Activated CD4-positive, CD25-positive, alpha-beta regulatory T cell treated with anti-CD3 and anti-CD28 coated beads, Interleukin-2, amount 50 U/mL, for 16 hours (primary cell): Measurements from ENCODE around the gene PSMA2.

Source experiments
- DNase-seq: peaks from one replicate; pipeline ENCODE4 v3.0.0-alpha.2; 2020; ENCODE audit warnings: low read depth, low spot score

PSMA2 gene

DNA sequence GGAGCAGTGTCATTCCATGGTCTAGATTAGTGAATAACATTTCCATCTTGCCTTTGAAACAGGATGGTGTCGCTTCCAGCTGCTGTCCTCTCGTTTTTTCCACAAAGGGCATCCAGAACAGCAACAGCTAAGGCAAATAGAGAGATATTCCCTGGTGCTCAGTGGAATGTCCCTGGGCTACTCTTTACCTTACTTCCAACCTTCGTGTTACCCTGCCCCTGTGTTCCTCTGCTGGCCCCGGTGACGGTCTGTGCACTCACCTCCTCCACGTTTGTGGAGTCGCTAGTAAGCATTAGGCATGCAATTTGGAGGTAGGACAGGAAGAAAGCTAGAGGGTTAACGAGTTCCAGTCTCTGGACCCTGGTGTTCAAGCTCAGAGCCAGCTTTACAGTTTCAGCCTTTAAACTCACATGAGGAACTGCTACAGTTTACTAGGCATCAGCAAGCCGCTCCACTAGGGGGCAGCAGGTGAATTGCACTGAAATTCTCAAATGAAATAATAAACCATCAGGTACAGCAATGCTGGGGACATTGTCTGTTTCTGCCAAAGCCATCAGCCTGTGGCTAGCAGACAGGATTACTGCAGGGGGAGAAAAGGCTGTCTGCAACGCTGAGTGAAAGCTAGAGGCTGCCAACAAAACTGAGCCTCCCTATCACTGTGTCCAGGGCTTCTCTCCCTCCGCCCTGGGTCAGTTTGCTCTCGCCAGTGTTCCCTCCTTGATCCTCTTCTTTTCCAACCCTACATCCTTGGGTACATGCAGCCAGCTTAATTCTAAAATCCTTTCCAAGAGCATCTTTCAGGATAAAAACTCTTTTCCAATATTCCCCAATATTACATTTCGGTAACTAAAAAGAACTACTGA is 9.2 kb upstream of the PSMA2 start:
- DNase-seq = peak; percentile 58

DNA sequence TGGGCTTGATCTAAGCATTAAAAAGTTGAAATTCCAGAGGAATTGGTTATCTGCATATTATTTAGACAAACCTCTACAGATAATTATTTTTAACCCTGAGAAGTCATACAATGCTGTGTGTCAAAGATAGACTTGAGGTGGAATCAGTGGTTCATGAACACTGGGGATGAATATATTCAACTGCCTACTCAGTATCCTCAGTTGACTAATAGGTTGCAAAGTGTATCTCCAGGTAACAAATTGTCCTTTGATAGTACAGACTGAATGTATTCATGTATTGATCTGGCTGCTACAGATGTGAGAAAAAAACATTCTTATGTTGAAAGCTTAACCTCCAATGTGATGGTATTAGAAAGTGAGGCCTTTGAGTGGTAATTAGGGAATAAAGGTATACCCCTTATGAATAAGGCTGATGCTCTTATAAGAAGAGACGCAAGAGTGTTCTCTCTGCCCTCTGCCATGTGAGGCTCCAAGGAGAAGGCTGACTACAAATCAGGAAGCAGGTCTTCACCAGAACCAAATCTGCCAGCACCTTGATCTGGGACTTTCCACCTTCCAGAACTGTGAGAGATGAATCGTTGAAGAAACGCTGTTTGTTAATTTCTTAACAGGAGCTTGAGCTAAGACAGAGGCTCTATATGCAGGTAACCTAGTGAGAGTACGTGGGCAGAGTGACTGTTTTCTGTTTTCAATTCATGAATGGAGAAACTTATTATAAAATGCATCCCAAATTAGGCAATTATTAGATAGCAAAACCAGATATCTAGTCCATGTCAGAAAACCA is 7.7 kb upstream of the PSMA2 start:
- no peak for DNase-seq

DNA sequence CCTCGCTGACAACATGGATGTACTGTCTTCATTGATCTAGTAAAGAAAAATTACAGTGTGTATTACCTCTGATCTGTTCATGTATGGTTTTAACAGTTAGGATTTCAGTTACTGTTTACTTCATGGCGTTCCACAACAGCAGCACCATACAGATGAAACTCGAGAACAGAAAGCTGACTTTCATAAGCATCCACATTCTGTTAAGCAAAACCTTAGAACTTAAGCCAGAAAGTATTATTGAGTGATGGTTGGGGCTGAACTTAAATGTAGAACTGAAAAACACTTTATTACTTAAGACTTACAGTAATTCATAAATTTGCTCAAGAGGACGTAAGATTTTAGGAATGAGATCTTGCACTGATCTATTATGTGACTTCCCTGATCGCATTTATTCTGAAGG is 3.9 kb upstream of the PSMA2 start:
- DNase-seq = no peak

DNA sequence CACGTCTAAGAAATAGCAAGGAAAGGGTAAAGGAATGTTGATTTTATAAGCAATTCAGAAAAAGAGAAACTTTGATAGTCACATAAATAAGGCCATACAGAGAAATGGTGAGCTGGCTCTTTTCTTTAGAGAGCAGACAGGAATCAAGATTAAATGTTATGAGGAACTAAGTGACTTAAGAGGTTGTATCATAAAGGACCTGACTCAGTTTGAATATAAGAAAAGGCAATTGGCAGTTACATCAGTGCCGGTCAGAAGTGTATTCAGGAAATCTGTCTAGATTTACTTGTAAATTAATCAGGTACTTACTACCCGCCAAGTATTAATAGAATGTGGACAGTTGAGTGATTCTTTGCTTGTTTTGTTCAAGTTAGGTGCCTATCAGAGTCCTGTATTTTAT is 2.3 kb upstream of the PSMA2 start:
- no peak for DNase-seq

DNA sequence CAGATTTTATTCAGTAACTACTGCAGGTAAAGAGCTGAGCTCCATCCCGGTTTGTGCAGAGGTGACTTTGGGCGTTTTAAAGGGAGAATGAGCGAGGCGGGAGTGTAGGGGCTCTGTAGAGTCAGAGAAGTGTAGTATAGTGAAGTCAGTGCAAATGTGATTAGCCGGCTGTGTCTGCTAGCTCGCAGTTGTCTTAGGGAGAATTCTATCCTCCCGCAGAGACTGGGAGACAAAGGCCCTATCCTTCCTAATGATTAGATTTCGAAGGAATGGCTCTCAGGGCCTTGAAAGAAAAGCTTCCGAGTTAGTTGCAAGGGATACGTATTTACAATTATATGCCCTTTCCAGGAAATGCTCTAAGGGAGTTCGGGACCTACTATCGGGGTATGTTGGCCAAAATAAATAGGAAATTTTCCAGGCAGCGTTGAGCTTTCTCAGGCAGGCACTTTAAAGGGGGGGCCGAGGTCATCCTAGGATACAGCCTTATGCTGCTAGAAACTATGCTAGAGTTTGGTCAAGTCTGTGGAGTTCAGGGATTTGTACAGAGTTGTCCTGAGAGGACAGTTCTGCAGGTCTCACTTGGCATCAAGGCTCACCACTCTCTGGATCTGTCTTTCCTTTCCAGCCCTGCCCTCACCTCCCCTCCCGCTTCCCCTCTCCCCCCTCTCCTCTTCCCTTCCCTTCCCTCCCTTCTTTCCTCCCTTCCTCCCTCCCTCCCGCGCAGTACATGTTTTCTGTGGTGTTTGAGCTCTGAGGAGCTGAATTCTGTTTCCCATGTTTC is 1.0 kb upstream of the PSMA2 start:
- no peak for DNase-seq

DNA sequence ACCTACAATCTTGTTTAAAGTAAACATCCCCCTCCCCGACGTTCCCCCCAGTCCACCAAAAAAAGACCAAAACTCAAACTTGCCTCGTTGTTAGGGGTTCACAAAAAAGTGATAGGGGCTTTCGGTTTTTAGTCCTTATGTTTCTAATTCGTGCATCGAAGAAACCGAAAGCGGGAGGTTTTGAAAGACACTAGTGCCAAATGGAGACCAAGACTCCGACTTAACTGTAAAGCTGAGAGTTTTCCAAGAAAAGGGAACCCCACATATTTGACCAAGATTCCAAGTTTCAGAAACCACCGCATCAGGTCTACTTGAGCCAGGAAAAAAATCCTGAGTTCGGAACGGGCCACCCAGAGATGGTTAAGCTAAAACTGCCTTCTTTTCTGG is 534 bp downstream of the PSMA2 start:
- DNase-seq = peak; percentile 10

DNA sequence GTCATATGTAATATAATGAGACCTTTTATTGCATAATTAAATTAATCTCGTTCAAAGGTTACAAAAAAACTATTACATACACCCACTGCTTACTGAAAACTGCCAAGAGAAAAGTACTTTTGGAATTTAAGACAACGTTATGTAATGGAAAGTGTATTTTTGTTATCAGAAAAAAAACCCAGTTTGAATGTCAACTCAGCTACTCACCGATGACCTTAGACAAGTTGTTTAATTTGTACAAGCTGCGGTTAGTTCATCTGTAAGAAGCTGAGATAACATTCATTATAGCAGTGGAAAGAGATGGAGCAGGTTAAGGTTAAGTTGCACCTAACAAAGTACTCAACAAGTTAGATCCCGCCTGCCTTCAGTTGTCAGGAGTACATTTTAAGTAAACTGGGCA is 1.1 kb downstream of the PSMA2 start:
- DNase-seq = no peak

DNA sequence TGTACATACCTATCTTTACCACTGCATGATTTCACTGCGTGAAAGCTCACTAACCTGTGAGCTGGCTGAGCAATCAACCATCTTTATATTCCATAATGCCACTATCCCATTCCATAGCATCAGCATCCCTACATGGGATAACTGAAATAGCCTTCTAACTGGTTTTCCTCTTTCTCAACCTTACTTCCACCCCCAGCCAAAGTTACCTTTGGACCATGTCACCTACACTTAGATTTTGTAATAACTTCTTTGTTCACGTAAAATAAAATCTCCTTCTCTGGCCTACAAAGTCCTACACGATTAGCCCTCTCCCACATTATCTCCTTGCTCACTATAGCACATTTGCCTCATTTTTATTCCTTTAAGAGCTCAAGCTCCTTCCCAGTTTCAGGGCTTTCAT is 2.5 kb downstream of the PSMA2 start:
- no peak for DNase-seq

DNA sequence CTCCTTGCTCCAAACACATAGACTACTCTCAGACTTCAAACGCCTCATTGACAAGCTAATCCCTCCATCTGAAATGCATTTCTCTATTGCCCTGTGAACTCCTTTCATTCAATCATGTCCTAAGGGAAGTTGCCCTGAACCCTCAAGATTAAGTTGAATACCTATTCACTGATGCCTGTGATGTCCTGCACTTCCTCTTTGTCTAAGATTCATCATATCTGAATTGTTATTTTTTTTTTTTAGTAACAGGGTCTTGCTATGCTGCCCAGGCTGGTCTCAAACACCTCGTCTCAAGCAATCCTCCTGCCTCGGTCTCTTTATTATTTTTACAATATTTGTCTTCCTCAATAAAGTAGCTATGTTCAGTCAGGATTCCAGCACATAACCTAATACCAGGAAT is 3.2 kb downstream of the PSMA2 start:
- DNase-seq = no peak

DNA sequence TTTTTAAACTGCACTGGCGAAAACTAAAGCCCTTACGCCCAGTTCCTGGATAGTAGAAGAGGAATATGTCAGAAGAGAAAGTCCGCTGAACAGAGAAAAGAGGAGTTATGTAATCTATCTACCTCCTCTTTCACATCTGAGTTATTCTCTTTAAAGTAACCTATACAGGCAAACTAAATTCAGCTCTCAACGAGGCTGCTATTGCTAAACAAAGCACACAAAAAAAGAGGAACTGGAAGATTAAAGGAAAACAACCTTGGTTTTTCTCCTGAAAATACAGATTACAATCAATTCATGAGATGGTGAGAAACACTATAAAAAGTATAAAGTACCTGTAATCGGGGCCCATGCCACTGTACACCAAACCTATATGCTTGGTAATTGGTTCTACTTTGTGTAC is 5.8 kb downstream of the PSMA2 start:
- no peak for DNase-seq

DNA sequence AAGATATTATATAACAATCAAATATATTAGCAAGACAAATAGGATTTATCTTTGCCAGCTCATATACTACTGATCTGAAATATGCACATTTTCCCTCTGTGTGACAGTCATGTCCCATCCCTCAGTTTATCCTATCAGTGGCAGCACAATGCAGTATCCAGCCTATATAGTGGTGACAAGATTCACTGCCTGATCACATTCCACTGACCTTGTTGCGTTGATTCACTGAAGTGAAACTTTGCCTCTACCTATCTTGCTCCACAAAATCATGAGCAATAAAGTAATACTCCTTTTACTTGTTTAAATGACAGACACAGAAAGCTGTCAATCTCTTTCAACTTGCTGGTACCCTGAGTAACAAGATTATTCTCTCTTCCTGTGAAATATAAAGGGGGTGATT is 6.3 kb downstream of the PSMA2 start:
- DNase-seq = no peak

DNA sequence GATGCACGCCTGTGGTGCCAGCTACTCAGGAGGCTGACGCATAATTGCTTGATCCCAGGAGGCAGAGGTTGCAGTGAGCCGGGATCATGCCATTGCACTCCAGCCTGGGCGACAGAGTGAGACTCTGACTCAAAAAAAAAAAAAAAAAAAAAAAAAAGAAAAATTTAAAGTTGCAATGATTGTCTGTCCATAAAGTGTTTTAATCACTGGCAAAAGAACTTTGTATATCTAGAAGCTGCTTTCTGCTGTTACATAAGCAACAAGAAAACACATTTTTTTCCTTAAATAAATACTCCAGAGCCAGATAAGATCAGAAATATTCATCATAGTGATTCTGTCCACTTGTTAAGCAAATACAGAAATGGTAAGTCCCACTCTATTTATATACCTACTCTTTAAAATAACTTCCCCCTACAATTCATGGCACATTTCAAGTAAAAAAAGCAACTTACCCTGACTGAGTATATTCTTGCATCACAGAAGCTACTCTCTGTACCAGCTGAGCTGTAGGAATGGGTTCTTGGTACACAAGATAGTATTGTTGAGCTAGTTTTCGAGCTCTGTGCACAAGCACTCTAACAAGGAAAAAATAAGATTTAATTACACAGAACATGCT is 7.6 kb downstream of the PSMA2 start:
- DNase-seq = no peak

DNA sequence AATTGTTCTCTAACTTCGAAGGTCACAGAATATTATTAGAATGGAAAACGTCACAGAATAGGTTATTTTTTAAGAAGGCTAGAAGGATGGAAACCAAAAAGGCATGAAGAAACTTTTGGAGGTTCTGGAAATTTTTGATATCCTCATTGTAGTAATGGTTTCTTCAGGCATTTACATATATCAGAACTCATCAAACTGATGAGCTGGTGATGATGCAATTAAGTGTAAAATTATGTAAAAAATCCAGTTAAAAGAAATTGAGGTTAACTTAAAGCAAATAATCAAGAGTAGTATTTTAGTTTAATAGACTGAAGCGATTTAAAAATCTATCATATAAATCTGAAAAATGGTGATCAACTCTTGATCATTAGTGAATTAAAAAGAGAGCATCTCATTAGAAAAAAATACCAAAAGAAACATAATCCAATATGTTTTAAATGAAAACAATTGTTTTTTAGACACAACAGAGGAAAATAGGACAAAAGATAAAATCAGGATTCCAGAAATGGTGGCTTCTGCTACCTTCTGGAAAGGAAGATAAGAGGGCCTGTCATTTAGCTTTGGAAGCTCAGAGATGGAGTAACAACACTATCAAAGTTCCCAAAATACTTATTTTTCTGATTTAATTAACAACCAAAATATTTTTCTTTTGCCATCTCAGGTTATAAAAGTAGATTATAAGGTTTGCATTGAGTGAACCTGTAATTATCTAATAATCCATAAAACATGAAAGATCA is 9.8 kb downstream of the PSMA2 start:
- no peak for DNase-seq

DNA sequence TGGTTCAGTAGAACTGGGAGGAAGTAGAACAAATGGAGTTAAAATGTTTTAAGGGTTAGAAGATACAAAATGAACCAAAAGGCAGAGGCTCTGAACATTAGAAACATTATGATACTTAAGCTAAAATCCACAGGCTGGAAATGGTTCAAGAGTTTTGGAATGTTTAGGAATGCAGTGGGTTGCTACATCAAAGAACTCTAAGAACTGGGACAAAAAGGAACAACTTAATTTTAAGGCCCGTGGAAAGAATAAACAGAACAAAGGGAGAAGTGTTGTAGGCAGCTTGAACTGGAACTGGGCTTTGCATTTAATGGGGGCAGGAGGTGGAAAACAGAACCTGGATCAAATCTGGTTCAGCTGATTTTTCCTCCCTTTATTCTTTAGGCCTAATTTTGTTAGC is 16.6 kb downstream of the PSMA2 start:
- DNase-seq = no peak

DNA sequence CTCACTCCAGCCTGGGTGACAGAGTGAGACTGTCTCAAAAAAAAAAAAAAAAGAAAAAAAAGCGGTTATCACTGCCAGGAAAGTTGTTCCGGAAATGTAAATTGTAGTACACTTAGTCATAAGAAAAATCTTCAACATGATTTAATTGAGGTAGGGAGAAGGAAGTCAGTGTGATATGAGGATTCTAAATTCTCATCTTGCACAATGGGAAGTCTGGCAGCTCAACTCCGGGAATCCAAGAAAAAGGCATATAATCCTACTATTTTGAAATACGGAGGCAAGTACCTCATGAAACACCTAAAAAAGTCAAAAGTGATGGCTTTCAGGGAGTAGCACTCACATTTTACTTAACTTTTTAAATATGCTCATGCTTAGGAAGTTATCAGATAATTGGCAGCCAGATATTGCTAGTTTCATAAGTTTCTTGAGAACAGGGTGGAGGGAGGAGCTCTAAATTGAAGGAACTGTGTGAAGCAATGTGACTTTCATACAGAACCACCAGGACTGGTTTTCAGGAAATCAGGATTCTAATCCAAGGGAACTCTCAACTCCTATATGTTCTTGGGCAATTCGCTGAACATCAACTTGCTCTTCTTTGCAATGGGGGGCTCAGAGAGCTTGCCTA is 17.4 kb downstream of the PSMA2 start:
- no peak for DNase-seq

DNA sequence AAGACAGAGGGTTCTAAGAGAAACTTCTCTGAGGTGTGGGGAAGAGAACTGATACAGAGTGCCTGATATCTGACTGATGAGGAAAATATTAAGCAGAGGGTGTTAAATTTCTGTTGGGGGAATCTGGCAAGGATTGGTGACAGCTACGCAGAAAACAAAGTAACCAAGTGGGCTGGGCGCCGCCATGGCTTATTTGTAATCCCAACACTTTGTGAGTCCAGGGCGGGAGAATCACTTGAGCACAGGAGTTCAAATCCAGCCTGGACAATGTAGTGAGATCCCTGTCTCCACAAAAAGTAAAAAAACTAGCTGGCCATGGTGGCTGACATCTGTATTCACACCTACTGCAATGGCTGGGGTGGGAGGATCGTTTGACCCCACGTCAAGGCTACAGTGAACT is 18.0 kb downstream of the PSMA2 start:
- no peak for DNase-seq

DNA sequence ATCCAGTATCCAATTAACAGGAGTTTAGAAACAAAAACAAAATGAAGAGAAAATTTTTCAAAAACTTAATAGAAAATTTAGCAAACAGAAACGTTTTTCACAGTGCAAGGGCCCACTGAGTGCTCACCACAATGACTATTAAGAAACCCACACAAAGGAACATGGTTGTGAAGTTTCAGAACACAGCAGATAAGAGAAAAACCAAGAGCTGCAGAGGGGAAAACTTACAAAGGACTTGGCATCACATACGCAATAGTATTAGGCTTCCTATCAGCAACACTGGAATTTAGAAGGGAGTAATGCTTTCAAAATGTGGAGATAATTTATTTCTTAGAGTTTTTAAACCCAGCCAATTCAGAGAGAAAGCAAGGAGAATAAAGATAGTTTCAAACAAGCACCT is 18.4 kb downstream of the PSMA2 start:
- no peak for DNase-seq

DNA sequence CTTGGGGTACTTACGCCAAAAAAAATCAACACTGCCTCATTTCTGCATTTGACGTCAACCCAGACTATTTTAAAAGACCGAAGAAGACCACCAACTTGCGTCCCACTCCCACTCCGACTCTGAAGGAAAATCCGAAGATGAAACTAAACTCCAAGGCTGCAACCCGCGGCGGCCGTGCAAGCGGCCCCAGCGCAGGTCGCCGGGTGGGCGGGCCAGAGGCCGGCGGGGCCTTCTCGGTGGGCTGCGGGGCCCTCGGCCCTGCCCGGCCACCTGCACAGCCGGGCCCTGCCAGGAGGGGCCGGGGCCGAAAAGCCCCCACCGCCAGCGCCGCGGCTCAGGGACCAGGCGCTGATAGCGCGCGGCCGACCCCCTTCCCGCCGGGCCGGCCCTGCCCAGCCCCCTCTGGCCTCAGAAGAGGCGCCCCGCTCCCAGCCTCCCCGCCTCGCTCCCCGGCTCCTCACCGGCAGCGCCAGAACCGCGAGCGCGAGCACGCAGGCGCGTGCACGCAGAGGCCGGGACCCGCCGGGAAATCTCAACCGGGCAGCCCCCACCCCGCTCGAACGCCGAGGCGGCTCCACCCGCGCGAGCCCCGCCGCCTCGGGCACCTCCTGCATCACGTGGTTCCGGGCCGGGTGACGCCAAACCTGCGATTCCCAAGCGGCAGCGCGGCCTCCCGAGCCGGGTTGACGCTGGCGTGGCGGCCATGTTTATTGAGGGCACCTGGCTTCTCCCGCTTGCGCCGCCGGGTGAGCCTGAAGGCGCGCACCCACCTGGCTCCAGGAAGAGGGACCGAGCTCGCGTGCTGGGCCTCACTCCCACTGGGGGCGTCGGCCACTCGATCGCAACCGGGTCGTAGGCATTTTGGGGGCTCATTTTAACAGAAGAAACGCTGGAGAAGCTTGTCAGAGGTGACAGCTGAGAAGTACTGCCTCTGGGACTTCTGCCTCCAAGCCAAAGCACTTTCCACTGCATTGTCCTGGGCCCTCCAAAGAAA is 20.2 kb downstream of the PSMA2 start, which contains the start of gene C7orf25:
TSS of gene C7orf25 (minus strand) at position 617 of the 994 bp plus-strand sequence. CDS start 1,170 bp downstream, outside the sequence.
- peak; percentile 92 for DNase-seq

DNA sequence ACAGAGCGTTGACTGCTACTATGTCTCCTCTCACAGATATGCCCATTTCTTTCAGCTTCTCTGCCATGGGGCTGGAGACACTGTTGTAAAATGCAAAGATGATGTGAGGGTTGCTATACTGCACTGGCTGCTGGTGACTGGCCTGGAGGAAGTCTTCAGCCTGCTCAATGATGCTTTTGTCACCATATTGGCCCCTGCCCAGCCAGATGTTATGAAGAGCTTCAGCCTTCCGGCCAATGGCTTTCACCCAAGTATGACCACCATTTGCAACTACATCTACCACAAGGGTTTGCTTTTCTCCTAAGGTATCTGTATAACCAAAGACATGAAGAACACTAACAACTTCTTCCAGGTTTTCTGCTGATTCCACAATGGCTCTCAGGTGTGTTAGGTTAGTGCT is 21.7 kb downstream of the PSMA2 start:
- no peak for DNase-seq
